Fibroblast of skin of abdomen (primary cell): Measurements from ENCODE around the gene SLC25A15.
"Not testable (repeated sequence)": the region's sequence is repeated elsewhere in the genome, so short reads cannot be mapped to it uniquely, and the experiment has no call there.

Experiments used
- DNase-seq: peaks from one replicate; pipeline ENCODE4 v3.0.0-alpha.2; 2013

SLC25A15 gene

DNA sequence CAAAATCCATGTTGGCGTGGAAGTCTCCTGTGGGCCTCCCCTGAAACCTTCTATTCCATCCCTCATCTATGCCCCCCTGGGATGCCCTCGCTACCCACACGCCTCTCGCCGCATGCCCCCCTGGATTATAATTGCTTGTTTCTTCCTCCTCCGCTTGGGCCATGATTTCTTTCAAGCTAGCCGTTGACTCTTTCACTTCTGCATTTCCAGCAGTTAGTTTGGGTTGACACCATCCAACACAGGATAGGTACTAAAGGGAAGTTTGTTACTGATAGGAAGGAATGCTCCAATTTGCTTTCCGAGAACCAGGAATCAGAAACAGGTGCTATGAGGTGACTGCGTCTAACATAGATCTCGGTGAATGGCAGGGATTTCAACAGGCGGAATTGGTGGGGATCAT, 7.7 kb upstream of the SLC25A15 start:
- DNase-seq = no peak

DNA sequence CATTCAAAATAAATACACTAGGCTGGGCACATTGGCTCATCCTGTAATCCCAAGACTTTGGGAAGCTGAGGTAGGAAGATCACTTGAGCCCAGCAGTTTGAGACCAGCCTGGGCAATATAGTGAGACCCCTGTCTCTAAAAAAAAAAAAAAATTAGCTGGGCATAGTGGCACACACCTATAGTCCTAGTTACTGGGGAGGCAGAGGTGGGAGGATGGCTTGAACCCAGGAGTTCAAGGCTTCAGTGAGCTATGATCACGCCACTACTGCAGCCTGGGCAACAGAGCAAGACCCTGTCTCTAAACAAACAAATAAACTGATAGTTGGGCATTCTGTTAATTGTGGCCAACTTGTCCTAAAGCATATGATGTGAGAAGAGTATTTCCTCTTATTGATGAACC, 6.4 kb upstream of the SLC25A15 start:
- not testable (repeated sequence) for DNase-seq

DNA sequence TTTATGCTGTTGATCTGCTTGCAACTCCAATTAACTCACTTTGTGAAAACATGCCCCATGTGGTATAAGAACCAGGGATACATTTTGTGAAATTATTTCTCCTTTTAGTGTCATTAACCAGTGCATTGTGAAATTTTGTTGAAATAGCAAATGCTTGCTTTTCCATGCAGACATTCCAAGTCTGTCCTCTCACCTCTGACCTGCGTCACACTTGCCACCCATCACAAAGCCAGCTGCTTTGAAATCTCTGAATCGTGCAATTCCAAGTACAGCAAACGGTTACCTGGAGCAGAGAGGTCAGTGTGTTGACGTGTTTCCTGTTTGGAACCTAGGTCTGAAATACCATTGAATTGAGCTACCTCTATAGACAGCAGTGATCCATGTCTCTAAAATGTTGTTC, 4.9 kb upstream of the SLC25A15 start:
- no peak for DNase-seq

DNA sequence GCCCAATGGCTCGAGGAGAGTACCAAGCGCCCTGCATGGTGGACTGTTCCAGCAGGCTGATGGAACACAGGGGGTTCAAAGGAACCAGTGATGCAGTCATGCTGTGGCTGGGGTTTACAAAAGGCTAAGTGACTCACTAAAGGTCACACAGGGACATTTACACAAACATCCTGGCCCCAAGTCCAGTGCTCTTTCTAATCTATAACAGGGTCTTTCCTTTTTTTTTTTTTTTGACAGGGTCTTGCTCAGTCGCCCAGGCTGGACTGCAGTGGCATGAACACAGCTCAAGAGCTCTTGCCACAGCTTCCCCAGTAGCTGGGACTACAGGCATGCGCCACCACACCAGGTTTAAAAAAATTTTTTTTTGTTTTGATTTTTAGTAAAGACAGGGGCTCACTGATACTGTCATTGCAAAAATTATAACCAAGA, 2.8 kb upstream of the SLC25A15 start:
- no peak for DNase-seq

DNA sequence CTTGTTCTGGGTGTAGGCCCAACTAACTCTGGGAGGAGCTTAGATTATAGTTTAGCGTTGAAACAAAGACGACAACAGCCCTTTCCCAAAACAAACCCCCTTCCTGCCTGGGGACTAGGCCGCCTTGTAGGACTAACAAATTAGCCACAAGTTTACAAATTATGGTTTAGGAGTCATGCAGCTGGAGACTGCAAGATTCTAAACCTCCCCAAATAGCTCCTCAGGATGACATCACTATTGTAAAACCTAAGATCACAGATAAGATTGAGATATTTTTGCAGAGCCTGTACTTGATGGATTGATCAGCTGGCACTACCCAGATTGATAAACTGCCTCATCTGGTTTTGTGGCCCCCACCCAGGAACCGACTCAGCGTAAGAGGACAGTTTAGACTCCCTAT, 2.3 kb upstream of the SLC25A15 start:
- DNase-seq = peak; percentile 11

DNA sequence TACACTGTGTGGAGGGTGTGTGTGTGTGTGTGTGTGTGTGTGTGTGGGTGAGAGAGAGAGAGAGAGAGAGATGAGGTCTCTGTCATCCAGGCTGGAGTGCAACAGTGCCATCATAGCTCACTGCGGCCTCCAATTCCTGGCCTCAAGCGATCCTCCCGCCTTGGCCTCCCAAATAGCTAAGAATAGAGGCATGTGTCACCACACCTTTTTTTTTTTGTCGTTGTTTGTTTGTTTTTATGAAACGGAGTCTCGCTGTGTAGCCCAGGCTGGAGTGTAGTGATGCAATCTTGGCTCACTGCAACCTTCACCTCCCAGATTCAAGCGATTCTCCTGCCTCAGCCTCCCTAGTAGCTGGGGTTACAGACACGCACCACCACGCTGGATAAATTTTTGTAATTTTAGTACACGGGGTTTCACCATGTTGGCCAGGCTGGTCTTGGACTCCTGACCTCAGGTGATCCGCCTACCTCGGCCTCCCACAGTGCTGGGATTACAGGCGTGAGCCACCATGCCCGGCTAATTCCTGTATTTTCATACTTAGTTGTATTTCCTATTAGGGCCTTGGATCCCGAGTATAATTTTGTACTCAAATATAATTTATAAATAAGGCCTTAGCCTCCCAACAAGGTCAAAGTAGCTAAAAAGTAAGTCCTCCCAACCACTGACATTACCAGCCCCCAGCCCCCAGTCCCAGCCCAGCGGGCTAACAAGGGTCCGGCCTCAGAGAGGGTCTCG, 704 bp upstream of the SLC25A15 start:
- DNase-seq = not testable (repeated sequence)

DNA sequence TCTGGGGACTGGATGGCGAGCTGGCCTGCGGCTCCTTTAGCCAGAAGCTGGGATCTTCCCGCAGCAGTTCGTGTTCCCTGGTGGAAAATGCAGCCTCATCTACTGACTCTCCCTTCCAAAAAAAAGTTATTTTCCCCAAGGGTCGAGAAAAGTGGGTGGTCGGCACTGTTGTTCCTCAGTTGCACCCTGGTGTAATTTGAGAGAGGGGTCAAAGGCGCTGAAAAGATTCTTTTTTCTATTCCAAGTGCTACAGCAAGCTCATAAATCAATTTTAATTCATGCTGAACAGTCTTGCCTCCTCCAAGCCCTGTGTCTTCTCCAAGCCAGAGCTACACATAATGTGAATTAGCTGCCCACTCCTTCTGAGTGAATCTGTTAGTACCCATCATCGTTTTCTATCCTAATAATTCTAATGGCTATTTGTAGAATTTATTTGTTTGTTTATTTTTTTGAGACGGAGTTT, 774 bp downstream of the SLC25A15 start:
- DNase-seq = no peak

DNA sequence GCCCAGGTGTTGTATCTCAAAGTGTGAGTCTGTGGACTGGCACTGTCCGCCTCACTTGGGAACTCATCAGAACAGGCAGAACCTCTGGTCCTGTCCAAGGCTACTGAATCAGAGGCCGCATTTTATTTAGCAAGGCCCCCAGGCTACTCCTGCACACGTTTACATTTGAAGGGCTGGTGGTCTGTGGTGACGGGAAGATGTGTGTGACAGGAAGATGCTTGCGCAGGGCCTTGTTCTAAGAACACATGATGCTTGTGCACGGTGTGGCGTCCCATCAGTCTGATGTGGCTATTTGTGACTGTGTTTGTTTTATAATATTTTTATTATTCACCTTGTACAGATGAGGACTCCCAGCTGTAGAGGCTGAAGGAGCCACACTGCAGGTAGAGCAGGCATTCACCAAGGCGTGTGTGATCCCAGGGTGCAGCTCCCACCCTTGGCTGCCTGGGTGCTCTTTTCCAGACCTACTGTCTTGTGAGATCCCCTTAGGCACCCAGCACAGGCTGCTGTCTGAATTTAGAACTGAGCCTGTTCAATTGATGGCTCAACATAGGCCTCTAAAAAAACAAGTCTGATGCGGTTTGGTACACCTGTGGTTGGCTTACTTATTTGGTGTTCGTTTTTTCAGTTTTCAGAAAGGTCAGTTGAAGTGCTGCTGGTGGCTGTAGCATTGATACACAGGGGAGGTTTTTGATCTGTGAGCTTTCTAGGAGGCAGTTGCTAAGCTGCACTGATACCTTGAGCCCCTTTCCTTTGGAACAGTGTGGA, 3.1 kb downstream of the SLC25A15 start:
- DNase-seq = no peak

DNA sequence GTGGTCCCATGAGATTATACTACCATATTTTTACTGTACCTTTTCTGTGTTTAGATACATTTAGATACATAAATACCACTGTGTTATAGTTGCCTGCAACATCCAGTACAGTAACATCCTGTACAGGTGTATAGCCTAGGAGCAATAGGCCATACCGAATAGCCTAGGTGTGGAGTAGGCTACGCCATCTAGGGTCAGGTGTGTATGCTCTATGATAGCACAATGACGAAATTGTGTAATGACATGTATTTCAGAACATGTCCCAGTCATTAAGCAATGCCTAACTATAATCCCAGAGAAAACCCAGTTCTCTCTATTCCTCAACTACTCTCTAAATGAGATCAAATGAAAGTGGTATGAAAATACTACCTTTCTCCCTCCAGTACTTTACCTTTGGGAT, 3.9 kb downstream of the SLC25A15 start:
- no peak for DNase-seq

DNA sequence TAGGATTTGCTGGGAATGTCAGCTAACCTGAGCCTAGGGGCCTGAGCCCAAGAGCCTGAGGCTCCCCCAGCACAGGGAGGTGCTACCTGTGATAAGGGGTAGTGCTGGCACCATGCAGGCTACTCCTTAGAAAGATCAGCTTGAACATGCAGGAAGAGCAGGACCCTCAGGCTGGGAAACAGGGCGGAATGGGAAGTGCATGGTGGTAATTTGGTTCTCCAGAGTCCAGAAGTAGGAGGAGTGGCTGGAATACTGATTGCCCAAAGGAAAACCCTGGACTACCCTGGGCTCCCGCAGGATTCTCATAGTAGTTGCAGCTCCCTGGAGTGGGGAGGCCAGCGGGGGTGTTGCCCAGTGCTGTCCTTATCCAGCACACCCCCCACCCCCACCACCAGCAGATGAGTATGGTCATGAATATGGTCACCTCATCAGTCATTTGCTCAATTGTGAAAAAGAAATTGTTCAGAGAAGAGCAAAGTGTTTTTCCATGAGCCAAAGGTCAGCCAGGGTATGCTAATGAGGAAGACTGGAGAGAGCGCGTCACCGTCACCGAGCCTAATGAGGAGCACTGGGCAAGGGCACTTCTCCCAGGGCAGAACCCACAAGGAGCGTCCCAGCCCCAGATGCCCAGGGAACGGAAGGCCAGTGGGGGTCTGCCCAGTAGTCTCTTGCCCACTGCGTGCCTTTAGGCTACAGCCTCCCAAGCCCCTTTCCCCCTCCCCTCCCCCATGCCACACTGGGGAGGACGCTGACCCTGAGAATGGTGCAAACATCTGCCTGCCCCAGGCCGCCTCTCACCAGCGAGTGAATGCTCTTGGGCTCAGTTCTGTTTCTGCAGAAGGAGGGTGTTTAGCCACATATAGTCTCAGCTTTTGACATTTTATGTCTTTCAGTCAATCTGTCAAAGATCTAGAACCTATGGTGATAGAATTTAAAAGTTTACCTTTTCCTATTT, 5.3 kb downstream of the SLC25A15 start:
- DNase-seq = no peak

DNA sequence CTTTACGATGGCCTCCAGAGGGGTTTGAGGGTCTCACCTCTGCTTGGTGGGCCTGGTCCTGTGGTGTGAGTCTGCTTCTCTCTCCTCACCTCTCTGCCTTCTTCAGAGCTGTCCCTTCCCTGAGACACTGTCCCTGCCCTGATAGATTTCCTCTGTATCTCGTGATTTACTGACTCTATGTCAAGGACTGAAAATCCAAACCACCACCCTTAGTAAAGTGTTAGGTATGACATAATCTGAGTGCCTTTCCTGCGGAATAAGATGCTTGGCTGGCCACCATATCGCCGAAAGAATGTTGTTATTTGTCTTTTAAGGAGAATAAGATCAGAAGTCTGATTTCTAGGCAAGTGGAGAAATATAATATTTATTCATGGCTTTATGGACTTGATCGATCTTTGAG, 7.2 kb downstream of the SLC25A15 start:
- DNase-seq = no peak

DNA sequence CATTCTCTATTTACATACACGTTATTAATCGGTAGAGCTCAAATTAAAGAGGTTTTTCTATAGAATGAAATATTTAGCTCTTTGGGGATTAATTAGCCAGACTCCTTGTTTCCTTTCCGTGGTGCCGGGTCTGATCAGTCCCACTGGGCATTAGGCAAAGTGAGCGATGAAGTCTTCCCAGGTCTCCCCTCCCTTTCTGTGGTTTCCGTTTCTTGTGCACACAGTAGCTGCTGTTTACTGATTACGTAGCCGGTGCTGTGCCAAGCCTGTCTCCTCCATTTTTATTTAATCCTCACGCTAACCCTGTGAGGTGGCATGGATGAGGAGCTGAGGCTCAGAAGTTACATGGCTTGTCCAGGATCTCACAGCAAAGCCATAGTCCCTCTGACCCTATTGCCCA, 9.0 kb downstream of the SLC25A15 start:
- DNase-seq = no peak

DNA sequence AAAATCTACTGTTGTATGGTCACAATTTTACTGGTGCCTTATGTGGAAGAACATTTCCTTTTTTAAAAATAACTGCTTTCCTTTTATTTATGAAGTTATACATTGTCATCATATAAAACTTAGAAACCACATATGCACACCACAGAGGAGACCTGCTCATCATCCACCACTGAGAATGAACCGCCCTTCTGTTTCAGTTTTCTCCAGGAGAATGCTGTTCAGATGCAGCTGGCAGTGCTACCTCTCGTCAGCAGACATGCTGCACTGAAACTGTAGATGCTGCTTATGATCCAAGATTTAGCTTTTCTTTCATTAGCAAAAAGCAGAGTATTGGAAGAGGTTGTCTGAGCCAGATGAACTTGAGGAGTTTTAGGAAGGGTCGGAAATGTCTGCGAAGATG, 10.1 kb downstream of the SLC25A15 start:
- no peak for DNase-seq

DNA sequence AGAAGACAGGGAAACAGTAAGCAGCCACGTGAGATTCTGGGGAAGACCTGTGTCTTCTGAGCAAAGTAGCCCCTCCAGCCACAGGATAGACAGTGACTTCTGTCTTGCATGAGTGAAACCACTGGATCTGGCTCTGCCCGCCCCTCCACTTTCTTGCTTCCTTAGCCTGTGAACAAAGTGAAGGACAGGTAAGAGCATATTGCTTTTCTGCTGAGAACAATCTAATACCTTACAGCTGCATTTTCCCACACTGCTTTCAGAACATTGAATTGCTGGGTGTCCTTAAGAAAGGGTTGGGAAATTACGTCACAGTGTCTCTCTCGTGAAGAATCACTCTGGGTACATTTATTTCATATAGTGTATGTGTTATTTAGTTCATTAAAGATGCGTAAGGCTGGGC, 11.1 kb downstream of the SLC25A15 start:
- no peak for DNase-seq

DNA sequence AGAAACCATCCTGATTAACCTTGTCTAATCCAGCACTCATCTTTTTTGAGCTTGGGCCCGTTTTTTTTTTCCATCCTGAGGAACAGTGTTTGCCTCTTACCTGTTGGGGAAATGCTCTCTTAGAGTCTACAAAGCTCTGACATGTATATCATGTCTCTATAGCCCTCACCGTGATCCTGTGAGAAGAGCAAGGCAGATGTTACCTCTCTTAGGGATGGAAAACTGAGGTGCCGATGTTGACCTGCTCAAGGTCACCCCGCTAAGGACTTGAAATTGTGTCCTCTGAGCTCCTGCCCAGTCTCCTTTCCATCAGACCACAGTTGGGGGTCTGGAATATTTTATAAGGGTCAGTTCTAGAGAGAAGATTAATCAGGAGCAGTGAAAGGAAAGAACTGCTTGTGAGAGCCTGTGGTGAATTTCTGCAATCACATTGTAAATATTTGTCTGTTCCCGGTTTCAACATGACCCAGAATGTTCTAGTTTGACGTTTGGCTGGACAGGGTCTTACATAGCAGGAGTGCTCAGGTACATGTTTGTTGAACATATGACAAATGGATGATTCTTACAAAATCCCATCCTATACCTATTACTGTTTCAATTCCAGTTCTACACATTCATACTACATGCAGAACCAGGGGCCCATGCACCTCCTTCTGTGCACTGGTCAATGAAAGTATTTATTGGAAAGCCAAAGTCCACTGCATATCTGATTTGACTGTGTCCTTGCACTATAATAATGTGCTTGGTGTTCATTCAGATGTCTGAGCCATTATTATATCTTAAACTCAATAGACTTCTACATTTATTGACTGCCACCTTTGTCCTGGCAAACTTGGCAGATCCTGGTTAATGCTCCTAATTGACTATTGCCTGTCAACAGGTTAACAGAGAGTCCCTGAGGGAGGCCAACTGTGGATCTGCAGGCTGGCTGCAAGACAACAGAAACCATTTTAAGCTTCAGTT, 12.1 kb downstream of the SLC25A15 start:
- no peak for DNase-seq

DNA sequence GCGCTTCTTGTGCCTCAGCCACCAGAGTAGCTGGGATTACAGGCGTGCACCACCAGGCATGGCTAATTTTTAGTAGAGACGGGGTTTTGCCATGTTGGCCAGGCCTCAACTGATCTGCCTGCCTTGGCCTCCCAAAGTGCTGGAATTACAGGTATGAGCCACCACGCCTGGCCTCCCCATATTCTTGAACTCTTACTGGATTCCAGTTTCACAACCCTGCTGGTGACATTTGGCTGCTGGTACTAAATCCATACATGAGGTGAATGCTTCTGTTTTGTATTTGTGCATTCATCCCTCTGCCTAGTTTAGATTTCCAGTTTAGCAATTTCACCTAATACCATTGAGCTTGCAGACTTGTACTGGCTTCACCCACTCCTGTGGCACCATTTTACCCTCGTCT, 13.9 kb downstream of the SLC25A15 start:
- DNase-seq = no peak

DNA sequence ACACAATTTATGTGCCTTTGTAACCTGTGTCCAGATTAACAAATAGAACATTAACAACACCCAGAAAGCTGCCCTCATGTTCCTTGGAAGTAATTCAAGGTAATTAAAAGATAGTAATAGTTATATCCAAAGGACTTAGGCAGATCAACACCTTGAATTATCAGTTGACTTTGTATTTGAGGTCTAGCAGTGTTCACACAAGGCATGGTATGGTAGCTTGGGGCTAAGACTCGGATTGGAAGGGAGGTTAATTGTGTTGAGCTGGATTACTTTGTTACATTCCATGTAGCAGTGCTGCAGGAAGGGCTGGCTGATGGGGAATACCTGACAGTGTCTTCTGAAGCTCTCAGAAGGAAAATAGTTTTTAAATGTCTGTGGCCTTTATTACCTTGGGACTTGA, 16.8 kb downstream of the SLC25A15 start:
- no peak for DNase-seq

DNA sequence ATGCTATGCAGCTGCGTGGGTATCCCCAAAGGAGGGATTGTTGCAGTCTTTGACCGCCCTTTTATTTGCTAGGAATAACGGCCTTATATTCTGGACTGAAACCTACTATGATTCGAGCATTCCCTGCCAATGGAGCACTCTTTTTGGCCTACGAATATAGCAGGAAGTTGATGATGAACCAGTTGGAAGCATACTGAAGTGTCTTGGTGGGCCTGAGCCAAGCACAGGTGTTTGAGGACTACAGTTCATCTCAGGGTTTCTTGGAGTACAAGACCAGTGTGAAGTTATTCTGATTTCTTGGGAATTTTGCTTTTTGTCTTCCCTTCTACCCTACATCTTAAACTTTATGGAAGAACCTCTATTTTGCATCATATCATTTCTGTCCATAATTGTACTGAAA, 20.1 kb downstream of the SLC25A15 start:
- DNase-seq = no peak

DNA sequence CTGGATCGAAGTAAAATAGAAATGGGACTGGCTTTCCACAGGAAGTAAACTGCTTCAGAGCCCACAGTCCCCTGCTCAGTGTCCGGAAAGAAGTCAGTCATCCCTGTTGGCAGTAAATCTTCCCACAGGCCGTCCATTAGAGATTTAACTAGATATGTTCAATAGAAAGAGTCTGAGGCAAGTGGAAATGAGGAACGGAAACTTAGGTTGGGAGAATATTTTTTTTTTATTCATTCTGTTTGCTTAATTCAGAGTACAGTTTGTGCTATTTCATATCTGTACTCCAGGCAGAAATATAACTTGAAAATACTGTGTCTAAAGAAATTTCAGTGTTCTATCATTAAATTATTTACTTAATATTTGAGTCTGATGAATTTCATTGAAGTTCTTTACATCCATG, 22.7 kb downstream of the SLC25A15 start:
- no peak for DNase-seq

DNA sequence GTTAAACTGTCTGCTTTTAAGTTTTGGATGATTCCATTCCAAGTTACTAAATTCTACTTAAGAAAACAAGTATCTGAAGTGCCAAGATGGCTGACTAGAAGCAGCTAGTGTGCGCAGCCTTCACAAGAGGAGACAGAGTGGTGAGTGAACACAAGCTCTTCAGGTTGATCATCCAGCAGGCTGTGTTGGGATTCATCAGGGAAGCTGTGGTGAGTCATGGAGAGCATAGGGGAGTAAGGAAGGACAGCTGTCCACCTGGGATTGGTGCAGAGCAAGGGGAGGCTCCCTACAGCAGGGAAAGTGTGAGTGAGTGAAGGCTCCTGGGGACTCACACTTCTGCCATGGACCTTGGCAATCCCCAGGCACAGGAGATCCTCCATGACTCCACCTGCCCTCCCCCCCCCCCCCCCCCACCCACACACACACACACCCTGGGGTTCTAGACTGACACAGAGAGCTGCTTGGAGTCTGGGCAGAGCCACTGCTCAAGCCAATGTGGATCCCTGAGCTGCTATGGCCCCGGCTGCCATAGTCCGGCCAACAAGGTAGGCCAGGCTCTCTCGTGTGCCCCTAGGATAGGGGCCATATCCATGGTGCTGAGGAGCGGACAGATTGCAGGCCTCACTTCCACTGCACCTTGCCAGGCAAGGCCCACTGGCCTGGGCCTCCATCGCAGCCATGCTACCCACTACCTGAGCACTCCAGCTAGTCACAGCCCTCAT, 23.5 kb downstream of the SLC25A15 start:
- peak; percentile 17 for DNase-seq
